IMR-90 (cell line): ENCODE data around the gene CCDC7. TPM values are rescaled to one million over a fixed set of nuclear protein-coding genes. Genes with fewer than 3 reads are reported as not detected.
"Not testable (repeated sequence)": the region's sequence is repeated elsewhere in the genome, so short reads cannot be mapped to it uniquely, and the experiment has no call there.

Experiments
- ATAC-seq: fragments of 200-7000 bp; cut with Tn5 transposase; 2 replicates; pipeline ENCODE4 v1.9.1; 2020; ENCODE audit warnings: low read depth, mild to moderate bottlenecking, moderate library complexity
- BruUV-seq: library from RNA; stranded (reverse); fragments of 400-500 nt; replicated peaks from 2 replicates; lab custom pipeline; 2021; lab: Mats Ljungman, UMichigan
- CTCF ChIA-PET: fragments of 300-600 bp; formaldehyde crosslinking; extraction: SDS; loops from one replicate; lab custom pipeline; 2021; ENCODE audit warnings: antibody characterized with exemption; lab: Yijun Ruan, JAX
- POLR2A ChIA-PET: fragments of 300-600 bp; sonication (Branson Sonifier 250); formaldehyde crosslinking; loops from one replicate; lab custom pipeline; 2022; ENCODE audit warnings: antibody characterized with exemption; ENCODE audit not compliant: unreplicated experiment; lab: Charles Lee
- DNase-seq: peaks from one replicate; pipeline ENCODE4 v3.0.0; 2013
- H2AFZ ChIP-seq: replicated peaks from 2 replicates; pipeline ENCODE3; 2013; ENCODE audit warnings: low read length, mild to moderate bottlenecking; ENCODE audit not compliant: poor library complexity
- H2AK5ac ChIP-seq: 2 replicates; pipeline ENCODE4 v1.6.1; 2013; ENCODE audit warnings: low read depth, low read length, inconsistent platforms
- H2AK9ac ChIP-seq: replicated peaks from 2 replicates; pipeline ENCODE3; 2013; ENCODE audit warnings: mild to moderate bottlenecking, low read depth, low read length, moderate library complexity; ENCODE audit not compliant: poor library complexity
- H2BK120ac ChIP-seq: 2 replicates; pipeline ENCODE4 v1.6.1; 2013; ENCODE audit warnings: low read depth, low read length, inconsistent platforms
- H2BK15ac ChIP-seq: 3 replicates; pipeline ENCODE4 v1.6.1; 2013; ENCODE audit warnings: low read depth, low read length, inconsistent platforms
- H2BK20ac ChIP-seq: 2 replicates; pipeline ENCODE4 v1.6.1; 2013; ENCODE audit warnings: low read depth, mild to moderate bottlenecking, inconsistent platforms, low read length, moderate library complexity
- H2BK5ac ChIP-seq: 2 replicates; pipeline ENCODE4 v1.6.1; 2013; ENCODE audit warnings: mild to moderate bottlenecking, low read depth, low read length, inconsistent platforms; ENCODE audit not compliant: poor library complexity, severe bottlenecking
- H3K14ac ChIP-seq: replicated peaks from 2 replicates; pipeline ENCODE4 v1.6.1; 2013; ENCODE audit warnings: low read depth, low read length, inconsistent platforms
- H3K18ac ChIP-seq: 2 replicates; pipeline ENCODE4 v1.6.1; 2013; ENCODE audit warnings: low read depth, low read length, control low read depth
- H3K23ac ChIP-seq: 2 replicates; pipeline ENCODE4 v1.6.1; 2013; ENCODE audit warnings: low read depth, low read length, inconsistent platforms
- H3K27ac ChIP-seq: 2 replicates; pipeline ENCODE4 v1.5.1; 2013; ENCODE audit warnings: mild to moderate bottlenecking, control low read depth, low read length; ENCODE audit not compliant: insufficient read depth
- H3K27me3 ChIP-seq: 2 replicates; pipeline ENCODE4 v1.6.1; 2013; ENCODE audit warnings: low read length; ENCODE audit not compliant: control insufficient read depth, insufficient read depth
- H3K36me3 ChIP-seq: 2 replicates; pipeline ENCODE4 v1.6.1; 2013; ENCODE audit warnings: low read length, mixed read lengths; ENCODE audit not compliant: control insufficient read depth, insufficient read depth
- H3K4ac ChIP-seq: 2 replicates; pipeline ENCODE4 v1.6.1; 2013; ENCODE audit warnings: low read depth, low read length, inconsistent platforms
- H3K4me1 ChIP-seq: 2 replicates; pipeline ENCODE4 v1.6.1; 2013; ENCODE audit warnings: low read length, mixed read lengths; ENCODE audit not compliant: control insufficient read depth, insufficient read depth
- H3K4me2 ChIP-seq: 2 replicates; pipeline ENCODE4 v1.6.1; 2013; ENCODE audit warnings: low read depth, mild to moderate bottlenecking, control low read depth, low read length, moderate library complexity
- H3K4me3 ChIP-seq: 2 replicates; pipeline ENCODE4 v1.5.1; 2013; ENCODE audit warnings: low read depth, mild to moderate bottlenecking, control low read depth, low read length, moderate library complexity; ENCODE audit not compliant: insufficient read depth
- H3K56ac ChIP-seq: 2 replicates; pipeline ENCODE4 v1.6.1; 2013; ENCODE audit warnings: low read length, inconsistent platforms; ENCODE audit not compliant: insufficient read depth; ENCODE audit errors: extremely low read depth
- H3K79me1 ChIP-seq, 2 experiments: 2 replicates each; pipeline ENCODE4 v1.6.1; 2013; ENCODE audit warnings: low read length in 2 of 2, inconsistent platforms in 1 of 2, low read depth in 1 of 2
- H3K9ac ChIP-seq: 2 replicates; pipeline ENCODE4 v1.6.1; 2013; ENCODE audit warnings: low read depth, low read length, control low read depth
- H3K9me1 ChIP-seq: 2 replicates; pipeline ENCODE4 v1.6.1; 2013; ENCODE audit warnings: low read length, inconsistent platforms; ENCODE audit not compliant: insufficient read depth
- H3K9me3 ChIP-seq: 2 replicates; pipeline ENCODE4 v1.6.1; 2013; ENCODE audit warnings: low read length; ENCODE audit not compliant: control insufficient read depth, insufficient read depth
- H4K20me1 ChIP-seq: 2 replicates; pipeline ENCODE4 v1.6.1; 2013; ENCODE audit warnings: low read length, inconsistent platforms; ENCODE audit not compliant: insufficient read depth
- H4K5ac ChIP-seq: 2 replicates; pipeline ENCODE4 v1.6.1; 2013; ENCODE audit warnings: mild to moderate bottlenecking, low read depth, low read length, control low read depth
- H4K8ac ChIP-seq, 2 experiments: 2 replicates each; pipeline ENCODE4 v1.6.1; 2013; ENCODE audit warnings: low read depth in 2 of 2, low read length in 2 of 2, control low read depth in 1 of 2, inconsistent platforms in 1 of 2
- H4K91ac ChIP-seq: 2 replicates; pipeline ENCODE4 v1.6.1; 2013; ENCODE audit warnings: low read depth, low read length, inconsistent platforms; ENCODE audit not compliant: insufficient read depth
- WGBS, 2 experiments: methylation state at CpG; one replicate each; pipeline versions ENCODE4 v1.1.5 to v1.1.7; 2013; ENCODE audit warnings: missing lambda C conversion rate in 2 of 2; ENCODE audit not compliant: insufficient read length in 1 of 2; ENCODE audit errors: extremely low coverage in 2 of 2; 5-methylcytosine and 5-hydroxymethylcytosine counted together
- dilution Hi-C: fragments of 300-500 bp; cut with HindIII; formaldehyde crosslinking; loops from one replicate; pipeline ENCODE4 v1.14.3; 2018; ENCODE audit warnings: low sequenced_read_pairs; ENCODE audit not compliant: unreplicated experiment
- in situ Hi-C: fragments of 300-500 bp; cut with MboI; formaldehyde crosslinking; loops from 3 replicates; pipeline ENCODE4 v1.14.3; 2019; ENCODE audit warnings: low sequenced_read_pairs, inconsistent platforms, mixed read lengths
- intact Hi-C: fragments of 100-400 bp; cut with micrococcal nuclease; formaldehyde crosslinking; loops from 2 replicates; pipeline ENCODE4 v1.10.0; 2022
- polyA plus RNA-seq, 3 experiments: library from polyadenylated mRNA; depleted of rRNA; stranded (reverse); fragments of >200 nt; gene quantifications; 2 replicates each; pipeline ENCODE4 v1.2.3, GENCODE V29; 2012; ENCODE audit warnings: low replicate concordance in 1 of 3
- total RNA-seq: library from RNA; depleted of rRNA; stranded (reverse); fragments of >200 nt; gene quantifications from 2 replicates; pipeline ENCODE4 v1.2.3, GENCODE V29; 2012

Gene CCDC7
- total and polyA plus RNA-seq, 2 of the 4 experiments (the other 2 are of a cell fraction): 0.74 to 4.3 TPM

- H3K27me3 ChIP-seq, H3K23ac ChIP-seq, H2AFZ ChIP-seq, H4K8ac ChIP-seq, in situ Hi-C loops, H2BK5ac ChIP-seq, H3K4me1 ChIP-seq, H3K4me2 ChIP-seq, H4K91ac ChIP-seq, H2BK15ac ChIP-seq, H2BK20ac ChIP-seq, H3K27ac ChIP-seq, BruUV-seq, H2BK120ac ChIP-seq, H3K14ac ChIP-seq, H3K9ac ChIP-seq, CTCF ChIA-PET, H2AK9ac ChIP-seq, H3K18ac ChIP-seq, ATAC-seq, H3K9me3 ChIP-seq, H3K4me3 ChIP-seq, H3K4ac ChIP-seq, H4K5ac ChIP-seq, H2AK5ac ChIP-seq, H4K20me1 ChIP-seq, H3K56ac ChIP-seq, dilution Hi-C loops, H3K9me1 ChIP-seq, POLR2A ChIA-PET: not testable (repeated sequence)
- WGBS, 2 experiments: 95% methylated on average over 3 of the region's 7 CpGs; no CpG with 5 or more reads in 1 of the 2 experiments
- intact Hi-C loops: loop anchor here (5.0 kb wide), 1 partner anchor 112 kb away; no protein-coding TSS in a partner anchor
- Histone ChIP-seq H3K36me3 (peaks cover 14% of the 10 kb centered on the region), H3K79me1 (peaks cover 11 to 26% of the 10 kb centered on the region in 2 experiments)
- DNase-seq: peak; percentile 63
These were observed 449.4 kb downstream of the CCDC7 start for GRCh38 chr10:32895200-32895968.
